ENCODE measurements around the gene SLC40A1.

DNA sequence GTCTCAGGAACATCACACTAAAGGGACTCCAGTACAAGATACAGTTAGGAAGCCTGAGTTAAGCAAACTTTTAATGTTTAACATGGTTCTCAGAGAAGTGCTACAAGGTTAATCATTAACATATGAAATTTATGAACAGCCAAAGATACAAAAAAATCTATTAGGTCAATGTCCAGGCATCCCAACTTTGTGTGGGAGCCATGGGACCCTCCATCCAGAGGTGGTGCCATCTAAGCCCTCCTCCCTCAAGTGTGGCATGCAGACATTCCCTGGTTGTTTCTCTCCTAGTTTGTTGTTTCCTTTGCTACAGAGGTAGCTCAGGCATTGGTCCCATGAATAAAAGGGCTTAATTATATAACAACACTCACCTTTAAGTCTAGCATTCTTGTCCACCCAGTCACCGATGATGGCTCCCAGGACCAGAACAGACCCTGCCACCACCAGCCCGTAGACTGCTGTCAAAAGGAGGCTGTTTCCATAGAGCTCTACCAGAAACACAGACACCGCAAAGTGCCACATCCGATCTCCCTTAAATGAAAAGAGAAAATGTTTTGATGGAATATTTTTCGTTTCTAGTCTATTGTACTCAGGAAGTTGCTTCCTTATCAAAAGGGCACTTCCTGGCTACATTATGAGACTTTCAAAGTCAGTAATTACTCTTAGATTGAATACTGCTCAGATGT, 5.7 kb downstream of the SLC40A1 start:
- TF ChIP-seq EZH2 (IDR thresholded peaks at IDR 0.05; ENCODE audit: borderline replicate concordance, insufficient read depth, low read length, poor library complexity, severe bottlenecking) (no peak), RAD21 (conservative IDR thresholded peaks at IDR 0.05) (no peak), POLR2AphosphoS5 (IDR thresholded peaks at IDR 0.05) (no peak), EP300 (conservative IDR thresholded peaks at IDR 0.05; ENCODE audit: poor library complexity, severe bottlenecking) (no peak), SMC3 (conservative IDR thresholded peaks at IDR 0.05; ENCODE audit: poor library complexity) (no peak)
- TF ChIP-seq, protein P1, sequence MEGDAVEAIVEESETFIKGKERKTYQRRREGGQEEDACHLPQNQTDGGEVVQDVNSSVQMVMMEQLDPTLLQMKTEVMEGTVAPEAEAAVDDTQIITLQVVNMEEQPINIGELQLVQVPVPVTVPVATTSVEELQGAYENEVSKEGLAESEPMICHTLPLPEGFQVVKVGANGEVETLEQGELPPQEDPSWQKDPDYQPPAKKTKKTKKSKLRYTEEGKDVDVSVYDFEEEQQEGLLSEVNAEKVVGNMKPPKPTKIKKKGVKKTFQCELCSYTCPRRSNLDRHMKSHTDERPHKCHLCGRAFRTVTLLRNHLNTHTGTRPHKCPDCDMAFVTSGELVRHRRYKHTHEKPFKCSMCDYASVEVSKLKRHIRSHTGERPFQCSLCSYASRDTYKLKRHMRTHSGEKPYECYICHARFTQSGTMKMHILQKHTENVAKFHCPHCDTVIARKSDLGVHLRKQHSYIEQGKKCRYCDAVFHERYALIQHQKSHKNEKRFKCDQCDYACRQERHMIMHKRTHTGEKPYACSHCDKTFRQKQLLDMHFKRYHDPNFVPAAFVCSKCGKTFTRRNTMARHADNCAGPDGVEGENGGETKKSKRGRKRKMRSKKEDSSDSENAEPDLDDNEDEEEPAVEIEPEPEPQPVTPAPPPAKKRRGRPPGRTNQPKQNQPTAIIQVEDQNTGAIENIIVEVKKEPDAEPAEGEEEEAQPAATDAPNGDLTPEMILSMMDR (IDR thresholded peaks at IDR 0.05; ENCODE audit: poor library complexity, severe bottlenecking) = no peak

Data from neural cell (in vitro differentiated cells).